Hindlimb muscle (tissue), 1 donor: Measurements from ENCODE around the gene PLS3. TPM values are rescaled to one million over a fixed set of nuclear protein-coding genes. Genes with fewer than 3 reads are reported as not detected.

Source experiments
- DNase-seq: peaks from one replicate; pipeline ENCODE4 v3.0.0-alpha.2; 2013
- polyA plus RNA-seq: library from polyadenylated mRNA; unstranded; fragments of 120-200 nt; gene quantifications from one replicate; pipeline ENCODE4 v1.2.1, GENCODE V29; 2013; ENCODE audit not compliant: insufficient read length

Gene PLS3
- polyA plus RNA-seq, 1 donor, result 74.5 TPM

DNA sequence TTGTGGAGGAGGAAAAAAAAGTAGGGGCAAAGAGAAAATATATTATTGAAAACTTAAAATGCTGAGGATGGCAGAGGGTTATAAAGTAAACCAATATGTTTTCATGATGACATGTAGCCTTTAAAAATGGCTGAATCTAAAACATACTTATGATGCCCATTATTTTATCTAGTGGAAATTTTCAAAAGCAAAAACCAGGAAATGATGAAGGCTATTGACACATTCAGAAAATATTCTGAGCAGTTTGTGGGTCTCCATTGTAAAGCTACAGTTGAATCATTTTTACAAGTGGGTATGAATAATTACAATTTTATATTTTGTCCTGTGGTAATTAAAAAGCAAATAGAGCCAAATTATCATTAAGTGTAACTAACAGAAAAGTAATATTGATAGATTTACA is 10.7 kb downstream of the PLS3 start:
- DNase-seq, result no peak

DNA sequence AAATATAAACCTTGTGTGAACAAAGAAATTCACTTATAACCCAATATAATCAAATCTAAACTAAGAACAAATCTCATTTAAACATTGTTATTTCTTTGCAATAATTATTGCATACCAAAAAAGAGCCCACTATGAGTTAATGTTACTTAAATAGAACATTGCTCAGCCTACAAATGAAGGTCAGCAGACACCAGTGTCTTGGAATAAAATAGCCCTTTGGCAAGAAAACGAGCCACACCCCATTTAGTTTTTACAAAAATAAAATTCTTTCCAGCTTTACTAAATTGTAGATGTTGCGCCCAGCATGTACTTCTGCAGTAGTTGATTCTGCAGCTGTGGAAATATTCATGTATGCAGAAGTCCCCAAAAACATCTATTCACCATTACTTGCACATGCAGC is 12.2 kb downstream of the PLS3 start:
- no peak for DNase-seq

DNA sequence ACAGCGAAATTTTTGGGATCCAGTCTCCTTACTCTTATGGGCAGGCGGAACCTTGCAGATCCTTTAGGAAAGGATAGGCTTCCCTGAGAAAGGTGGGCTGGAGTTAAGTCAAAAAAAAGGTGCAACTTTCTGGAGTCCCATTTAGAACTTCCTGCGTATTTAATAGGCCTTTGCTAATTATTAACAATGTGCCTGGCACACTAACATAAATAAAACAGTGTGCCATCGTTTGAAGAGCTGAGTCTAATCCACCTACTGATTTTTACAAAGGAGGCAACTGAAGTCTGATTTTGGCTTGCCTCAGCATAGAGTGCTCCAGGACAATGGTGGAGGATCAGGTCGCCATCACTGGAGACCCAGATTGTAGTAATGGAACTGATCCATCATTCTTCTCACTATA is 15.7 kb downstream of the PLS3 start:
- no peak for DNase-seq

DNA sequence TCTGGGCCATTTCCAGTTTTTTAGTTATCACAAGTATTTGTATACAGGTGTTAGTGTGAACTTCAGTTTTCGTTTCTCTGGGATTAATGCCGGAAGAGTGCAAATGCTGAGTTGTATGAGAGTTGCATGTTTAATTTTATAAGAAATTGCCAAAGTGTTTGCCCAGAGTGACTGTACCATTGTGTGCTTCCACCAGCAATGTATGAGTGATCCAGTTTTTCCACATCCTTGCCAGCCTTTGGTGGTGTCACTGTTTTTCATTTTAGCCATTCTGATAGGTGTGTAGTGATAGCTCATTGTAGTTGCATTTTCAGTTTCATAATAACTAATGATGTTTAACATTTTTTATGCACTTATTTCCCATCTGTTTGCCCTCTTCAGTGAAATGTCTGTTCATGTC is 18.4 kb downstream of the PLS3 start:
- no peak for DNase-seq

DNA sequence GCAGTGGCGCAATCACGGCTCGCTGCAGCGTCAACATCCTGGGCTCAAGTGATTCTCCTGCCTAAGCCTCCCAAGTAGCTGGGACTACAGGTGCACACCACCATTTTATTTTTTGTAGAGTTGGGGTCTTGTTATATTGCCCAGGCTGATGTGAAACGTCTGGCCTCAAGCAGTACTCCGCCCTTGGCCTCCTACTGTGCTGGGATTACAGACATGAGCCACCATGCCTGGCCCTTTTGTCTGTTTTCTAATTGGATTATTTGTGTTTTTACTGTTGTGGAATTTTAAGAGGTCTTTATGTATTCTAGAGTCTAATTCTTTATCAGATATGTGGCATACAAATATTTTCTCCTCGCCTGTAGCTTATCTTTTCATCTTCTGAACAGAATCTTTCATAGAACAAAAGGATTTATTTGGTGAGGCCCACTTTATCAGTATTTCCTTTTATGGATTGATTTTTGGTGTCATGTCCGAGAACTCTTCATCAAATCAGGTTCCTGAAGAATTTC is 18.9 kb downstream of the PLS3 start:
- DNase-seq, result no peak

DNA sequence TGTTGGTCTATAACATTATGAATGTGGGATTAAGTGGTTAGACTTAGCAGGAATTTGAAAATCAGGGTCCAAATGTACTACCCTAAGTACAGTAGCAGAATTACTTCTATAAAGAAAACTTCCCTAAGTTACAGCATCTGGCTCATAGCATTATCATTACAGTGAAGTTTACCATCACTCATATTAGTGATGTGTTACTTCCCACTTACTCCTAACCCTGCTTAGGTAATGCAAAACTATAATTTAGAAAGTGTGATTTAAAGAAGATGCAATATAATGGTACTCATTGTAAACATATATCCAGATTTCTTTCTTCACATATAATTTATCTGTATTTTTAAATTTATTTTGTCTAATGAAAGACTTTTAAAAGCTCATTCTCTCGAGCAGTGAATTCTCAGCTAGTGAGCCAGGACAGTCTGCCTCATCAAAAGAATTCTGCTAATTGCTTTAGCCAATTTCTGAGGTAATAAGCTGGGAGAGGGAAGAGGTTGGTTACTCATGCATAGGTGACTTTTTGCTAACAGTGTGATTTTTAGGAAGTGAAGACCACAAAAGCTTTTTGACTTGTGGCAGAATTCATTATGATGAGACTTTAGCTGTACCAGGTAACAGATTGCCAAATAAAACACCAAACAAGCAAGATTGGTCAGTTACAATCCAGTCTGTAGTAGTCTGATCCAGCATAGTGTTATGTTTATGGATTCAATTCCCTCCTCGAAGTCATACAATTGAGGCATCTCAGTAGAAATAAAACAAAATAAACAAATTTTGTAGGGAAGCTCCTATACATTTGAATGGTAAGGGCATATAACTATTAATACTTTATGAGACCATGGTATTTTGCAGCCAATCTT is 21.0 kb downstream of the PLS3 start:
- DNase-seq, result no peak

DNA sequence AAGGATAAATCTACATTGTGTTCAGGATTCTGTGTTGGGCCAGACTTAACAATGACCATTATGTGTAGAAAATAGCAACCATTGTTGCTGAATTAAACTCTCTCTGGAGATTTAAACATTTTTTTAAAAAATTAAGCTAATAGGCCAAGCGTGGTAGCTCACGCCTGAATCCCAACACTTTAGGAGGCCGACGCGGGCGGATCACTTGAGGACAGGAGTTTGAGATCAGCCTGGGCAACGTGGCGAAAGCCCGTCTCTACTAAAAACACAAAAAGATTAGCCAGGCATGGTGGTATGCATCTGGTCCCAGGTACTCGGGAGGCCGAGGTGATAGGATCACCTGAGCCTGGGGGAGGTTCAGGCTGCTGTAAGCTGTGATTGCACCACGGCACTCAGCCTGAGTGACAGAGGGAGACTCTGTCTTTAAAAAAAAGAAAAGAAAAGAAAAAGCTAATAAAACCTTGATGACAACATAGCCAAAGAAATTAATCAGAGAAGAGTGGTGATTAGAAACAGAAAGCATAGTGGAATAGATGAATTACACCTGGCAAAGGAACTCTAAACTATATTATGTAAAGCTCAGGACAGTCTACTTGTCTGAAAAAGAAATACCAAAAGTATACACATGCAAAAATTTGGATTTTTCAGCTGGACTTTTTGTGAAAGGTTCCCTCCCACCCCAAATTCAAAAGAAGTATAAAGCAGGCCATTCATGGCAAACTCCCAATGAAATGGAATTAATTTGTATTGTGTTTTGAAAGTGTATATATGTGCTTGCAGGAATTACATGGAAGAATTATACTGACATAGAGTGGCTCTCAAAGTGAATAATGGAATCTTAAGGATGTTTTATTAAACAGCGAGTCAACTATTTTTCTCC is 21.9 kb downstream of the PLS3 start:
- no peak for DNase-seq

DNA sequence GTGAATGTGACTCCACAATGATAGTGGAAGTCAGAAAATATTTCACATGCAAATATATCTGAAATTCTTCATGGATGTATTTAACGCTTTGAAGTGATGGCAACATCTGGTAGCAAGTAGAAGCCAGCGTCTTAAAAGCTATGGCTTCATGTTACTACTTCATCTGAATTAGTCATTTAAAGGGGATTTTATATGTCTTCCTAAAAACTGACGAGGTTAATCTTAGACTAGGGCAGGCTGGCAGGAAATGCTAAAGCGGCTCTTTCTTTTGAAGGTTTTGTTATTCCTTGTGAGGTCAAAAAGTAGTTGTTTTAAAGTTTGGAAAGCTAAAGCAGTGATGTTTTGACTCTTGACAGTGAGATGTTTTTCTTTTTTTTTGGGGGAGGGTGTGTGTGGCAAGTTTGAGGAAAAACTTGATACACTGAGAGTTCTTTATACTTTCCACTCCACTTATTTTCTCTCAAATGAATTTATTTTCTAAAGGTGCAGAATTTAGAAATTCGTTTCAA is 22.6 kb downstream of the PLS3 start:
- DNase-seq, result no peak

DNA sequence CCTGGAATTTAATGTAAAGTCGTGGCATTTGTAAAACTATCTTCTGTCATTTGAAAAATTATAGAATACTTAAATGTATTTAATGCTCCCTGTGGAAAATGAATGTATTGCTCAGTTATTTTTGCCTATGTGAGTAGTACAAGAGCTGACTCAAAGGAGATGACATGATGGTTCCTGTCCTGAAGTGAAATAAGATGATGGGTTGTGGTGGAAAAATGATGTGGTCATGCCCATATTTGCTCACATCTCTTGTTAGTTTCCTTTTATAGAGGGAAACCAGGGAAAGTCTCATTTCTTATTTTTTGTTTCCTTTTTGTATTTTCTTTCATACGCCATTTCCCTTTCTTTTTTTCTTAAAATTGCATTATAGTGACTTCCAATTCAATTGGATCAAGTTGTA is 23.7 kb downstream of the PLS3 start:
- no peak for DNase-seq

DNA sequence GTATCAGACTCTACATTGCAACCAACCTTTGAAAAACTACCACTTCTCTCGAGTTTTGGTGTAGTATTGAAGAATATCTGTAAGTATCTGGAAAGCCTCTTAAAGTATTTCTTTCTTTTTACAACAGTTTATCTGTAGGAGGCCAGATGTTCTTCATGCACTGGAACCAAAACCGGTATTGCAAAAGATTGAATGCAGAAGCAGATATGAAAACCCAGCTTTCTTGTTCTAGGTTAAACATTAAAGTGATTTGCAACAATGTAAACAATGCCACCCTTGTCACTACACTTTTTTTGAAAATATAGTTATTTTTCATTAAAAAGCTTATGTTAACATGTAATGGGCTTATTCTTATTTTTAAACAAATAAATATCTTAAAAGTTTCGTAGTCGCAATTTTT is 27.2 kb downstream of the PLS3 start:
- no peak for DNase-seq

DNA sequence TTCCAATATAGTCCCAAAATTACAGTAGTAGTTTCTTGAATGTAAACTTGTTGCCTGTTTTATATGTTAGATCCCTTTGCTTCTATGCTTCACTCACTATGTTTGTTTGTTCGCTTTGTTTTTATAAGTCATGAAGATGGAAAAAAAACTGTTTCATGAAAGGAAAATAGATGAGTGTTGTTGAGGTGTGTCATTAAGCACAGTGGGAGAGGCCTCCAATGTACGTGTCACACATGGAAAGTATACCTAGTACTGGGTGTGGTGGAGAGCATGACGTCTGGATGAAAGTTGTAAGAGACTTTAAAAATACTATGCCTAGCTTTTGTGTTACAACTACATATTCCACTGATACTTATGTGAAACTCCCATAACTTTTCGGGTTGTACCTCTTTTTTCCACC is 28.4 kb downstream of the PLS3 start:
- DNase-seq, result no peak

DNA sequence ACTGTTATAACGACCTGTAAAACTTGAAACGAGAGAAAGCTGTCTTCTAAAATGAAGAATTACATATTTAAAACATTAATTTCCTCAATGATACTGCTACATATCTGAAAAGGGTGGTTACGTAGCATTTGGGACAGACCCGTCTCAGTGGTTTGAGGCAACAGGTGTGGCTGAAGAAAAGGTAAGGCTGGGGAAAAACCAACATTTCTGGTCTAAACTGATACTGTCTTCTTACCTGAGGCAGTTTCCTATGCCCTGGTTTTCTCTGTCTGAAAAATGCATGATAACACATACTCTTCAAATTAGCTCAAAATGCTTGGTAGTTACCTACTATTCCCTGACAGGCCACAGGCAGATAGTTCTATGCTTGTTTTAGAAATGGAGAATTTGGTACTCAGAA is 30.4 kb downstream of the PLS3 start:
- DNase-seq, result no peak

DNA sequence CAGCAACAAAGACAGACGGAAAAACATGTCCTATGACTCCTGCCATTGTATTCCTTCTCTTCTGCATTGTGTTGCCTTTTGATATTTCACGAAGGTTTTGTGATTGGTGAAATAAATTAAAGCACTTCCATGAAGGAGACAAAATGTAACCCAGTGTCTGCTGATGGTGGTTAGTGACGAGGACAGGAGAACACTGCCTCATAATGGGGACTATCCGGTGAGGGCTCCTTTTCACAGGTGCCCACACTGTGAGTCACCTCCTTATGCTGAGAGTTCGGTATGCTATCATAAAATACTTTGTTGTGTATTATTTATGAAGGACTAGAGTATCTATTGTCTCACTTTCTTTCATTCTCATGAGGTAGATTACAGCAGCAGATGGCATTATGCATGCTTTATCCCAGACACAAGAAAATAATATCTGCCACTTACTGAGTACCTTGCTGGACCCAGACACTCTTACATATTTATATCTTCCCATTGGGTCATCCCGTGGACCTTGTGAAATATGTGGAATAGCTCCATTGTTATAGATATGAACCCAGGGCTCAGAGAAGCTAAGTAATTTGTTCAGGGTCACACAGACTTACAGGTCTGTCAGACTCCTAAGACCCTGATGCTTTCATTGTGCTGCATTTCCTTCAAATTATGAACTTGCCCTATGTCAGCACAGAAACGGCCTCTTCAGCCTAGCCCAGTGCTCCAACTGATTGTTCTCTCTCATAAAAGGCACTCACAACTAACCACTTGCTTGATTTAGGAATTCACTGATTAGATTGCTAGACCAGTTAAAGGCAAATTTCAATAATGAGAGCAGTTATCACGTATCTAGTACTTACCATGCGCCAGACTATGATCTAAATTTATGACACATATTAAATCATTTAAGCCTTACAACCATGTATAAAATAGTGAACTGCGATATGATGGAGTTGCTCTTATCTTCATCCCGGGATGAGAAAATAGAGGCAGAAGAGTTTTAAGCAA is 31.2 kb downstream of the PLS3 start:
- DNase-seq, result no peak

DNA sequence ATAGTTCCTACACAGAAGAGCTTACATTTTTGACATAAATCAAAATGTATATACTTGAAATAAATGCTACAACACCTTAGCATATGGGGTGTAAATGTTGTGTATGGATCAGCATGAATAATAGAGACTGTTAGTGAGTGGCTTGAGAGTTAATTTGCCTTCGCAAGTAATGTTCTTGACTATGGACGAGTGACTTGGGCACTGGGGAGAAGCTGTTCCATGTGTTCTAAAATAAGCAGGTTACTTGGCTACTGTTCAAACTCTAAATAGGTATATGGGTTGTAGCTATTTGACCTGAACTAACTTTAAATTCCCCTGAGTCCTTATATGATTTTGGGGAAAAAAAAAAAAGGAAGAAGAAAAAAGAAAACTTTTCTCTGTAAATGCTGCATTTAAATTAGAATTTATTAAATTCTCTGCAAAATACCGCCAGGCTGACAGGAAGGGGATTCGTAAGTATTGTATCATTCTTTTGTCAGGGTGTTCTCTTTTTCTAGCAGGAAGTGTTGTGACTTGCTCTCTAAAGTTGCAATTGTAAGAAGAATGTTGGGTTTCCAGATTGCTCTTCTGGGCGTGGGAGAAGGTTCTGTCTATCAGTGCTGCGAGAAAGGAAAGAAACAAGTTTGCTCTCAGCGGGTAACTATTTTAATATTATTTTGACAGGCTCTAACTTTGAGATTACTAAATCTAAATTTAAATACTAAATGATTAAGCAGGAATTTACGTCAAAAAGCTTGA is 32.2 kb downstream of the PLS3 start:
- DNase-seq, result no peak

DNA sequence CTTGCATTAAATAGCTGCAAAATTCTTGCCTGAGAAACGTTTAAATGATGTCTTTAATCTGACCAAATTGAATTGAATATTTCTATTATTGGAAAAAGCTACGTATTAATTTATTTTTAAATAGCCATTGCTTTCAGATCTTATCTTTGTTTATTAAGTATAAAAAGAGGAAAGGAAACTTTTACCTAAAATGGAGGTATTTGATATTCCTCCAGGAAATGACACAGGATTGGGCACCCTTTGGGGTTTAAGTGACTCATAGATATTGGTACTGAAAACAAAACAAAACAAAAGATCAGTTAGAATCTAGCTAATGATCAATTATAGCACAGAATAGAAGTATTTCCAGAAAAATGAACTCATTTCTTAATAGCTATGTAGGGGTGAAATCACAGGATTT is 34.1 kb downstream of the PLS3 start:
- no peak for DNase-seq

DNA sequence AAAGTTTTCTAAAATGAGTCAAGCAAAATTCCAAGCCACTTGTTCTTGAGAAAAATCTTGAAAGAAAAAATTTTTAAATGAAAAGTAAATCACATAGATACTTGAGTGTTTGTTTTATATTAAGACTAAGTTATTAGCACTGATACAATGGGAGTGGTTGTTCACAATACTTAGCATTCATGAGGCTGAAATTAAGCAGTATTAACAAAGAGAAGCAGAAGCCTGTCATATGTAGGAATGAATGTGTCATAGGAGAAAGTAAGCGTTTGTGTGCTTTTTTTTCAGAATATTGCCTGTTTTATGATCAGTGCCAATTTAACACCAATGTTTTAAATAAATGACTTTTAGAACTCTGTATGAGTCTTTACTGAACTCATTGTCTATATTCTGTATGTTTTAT is 37.6 kb downstream of the PLS3 start:
- no peak for DNase-seq

DNA sequence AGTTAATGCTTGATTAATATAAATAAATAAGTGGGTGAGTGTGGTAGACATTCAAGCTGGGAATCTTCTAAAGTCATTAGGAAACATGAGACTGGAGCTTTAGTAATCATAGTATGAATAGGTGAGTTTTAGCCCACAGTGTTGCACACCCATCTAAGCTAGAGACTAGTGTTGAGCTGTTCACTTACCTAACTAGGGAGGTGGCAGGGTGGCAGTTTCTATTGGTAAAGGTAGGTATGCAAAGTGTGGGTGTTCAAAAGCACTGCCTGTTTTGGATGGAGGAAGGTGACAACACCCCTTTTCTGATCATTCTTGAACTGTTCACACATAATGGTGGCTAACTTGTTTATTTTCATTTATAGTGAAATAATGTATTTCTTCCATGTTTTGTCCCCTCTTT is 41.3 kb downstream of the PLS3 start:
- no peak for DNase-seq

DNA sequence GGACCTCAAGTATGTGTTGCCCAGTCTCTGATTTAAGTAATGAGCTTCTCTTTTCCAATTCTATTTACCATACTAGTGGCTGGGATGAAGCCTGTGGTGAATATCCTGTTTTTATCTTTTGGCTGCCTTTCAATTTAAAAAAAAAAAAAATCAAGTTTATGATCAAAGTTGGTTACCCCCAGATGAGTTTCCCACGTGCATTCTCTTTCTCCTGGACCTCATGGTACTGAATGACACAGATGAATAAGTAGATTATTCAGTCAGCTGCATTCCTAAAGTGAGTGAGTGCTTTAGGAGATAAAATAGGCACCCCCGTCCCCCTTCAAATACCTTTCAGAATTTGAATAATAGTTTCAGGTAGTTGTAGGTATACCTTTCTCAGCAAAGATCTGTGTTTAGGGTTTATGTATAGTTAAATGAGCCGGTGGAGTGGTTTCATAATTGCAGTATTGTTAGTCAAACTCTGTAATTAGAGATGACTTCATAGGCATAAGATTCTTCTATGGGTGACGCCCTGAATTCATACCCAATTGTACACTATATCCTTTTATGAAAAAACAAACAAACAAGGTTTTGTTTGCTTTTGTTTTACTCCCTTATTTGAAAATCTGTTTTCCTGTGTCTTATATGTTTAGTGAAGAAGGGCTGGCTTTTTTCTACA is 41.9 kb downstream of the PLS3 start:
- DNase-seq, result no peak

DNA sequence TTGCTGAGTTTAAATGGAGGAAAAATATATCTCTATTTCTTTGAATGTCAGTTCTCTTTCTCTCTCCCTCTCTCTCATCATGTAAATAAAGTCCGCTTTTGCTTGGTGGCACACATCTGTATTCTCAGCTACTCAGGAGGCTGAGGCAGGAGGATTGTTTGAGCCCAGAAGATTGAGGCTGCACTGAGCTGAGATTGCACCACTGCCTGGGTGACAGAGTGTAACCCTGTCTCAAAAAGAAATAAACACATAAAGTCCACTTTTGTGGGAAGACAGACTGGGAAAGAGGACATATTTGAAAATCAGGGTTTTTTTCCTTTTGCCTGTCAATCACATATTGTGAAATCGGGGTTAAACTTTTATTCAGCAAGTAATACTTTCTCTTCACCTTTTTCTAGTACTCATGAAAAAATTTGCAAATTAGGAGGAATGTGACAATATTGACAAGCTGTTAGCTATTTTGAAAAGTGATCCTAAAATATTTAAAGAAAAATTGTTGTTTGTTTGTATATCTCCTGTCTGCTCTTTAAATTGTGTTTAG is 42.6 kb downstream of the PLS3 start:
- no peak for DNase-seq

DNA sequence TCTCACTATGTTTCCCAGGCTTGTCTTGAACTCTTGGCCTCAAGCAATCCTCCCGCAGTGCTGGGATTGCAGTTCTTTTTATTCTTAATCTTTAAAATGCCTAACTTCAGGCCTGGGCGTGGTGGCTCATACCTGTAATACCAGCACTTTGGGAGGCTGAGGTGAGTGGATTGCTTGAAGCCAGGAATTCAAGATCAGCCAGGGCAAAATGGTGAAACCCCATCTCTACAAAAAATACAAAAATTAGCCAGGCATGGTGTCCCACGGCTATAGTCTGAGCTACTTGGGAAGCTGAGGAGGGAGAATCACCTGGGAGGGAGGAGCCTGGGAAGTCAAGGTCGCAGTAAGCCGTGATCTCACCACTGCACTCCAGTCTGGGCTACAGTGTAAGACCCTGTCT is 45.9 kb downstream of the PLS3 start:
- no peak for DNase-seq

DNA sequence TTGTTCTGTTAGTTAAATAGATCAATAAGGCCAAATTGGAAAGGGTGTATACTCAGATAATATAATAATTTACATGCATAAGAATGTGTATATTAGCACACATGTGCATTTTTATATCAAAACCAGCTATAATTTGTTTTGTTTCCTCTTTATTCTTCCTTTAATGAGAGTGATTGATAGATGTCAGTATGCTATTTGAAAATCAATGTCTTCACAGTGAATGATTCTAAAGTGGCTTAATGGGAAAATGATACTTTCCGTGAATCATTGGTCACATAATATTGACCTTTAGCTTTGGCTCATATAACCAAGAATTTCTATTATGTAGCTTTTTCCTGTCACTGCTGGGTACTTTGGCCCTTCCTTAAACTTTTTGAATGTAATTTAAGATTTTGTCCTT is 48.6 kb downstream of the PLS3 start:
- DNase-seq, result no peak
